ENCODE results near the gene ZNF362. TPM values are rescaled to one million over a fixed set of nuclear protein-coding genes. Genes with fewer than 3 reads are reported as not detected.
A peak's percentile ranks its signal among the peaks of the same experiment; 100 is the strongest.

Gene ZNF362
- total and polyA plus RNA-seq, 2 of the 13 experiments (the other 11 are each of a cell fraction or from before 2014, with no cell fraction given): 8.3 to 14.2 TPM

DNA sequence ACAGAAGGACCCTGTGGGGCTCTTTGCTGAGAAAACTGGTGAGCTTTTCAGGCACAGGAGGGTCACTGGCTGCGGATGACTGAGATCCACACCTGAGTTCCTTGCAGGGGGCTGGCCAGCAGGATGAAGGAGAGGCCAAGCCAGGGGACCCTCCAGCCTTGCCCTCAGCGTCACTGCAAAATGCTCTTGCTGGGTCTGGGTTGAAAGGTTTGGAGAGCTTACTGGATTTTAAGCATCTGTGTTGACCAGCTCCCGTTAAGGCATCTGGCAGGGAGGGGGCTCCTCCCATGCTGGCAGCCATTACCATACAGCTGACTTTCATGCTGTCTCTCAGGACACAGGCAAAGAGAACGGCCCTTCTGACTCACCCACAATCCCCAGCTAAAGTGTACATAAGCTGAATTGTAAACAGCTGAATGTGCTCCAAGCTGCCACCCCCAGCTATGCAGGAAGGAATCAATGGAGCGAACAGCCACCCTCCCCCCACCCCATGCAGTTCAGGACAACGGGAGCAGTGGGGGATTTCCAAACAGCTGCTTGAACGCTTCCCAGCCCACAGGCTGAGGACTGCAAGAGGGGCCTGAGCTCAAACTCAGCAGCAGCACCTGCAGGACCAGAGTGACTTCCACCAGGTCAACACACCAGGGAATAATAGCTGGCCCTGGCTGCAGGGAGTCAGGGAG lies 85.9 kb downstream of the ZNF362 start (continued):
- TF ChIP-seq, protein P1, sequence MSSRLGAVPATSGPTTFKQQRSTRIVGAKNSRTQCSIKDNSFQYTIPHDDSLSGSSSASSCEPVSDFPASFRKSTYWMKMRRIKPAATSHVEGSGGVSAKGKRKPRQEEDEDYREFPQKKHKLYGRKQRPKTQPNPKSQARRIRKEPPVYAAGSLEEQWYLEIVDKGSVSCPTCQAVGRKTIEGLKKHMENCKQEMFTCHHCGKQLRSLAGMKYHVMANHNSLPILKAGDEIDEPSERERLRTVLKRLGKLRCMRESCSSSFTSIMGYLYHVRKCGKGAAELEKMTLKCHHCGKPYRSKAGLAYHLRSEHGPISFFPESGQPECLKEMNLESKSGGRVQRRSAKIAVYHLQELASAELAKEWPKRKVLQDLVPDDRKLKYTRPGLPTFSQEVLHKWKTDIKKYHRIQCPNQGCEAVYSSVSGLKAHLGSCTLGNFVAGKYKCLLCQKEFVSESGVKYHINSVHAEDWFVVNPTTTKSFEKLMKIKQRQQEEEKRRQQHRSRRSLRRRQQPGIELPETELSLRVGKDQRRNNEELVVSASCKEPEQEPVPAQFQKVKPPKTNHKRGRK (CRISPR knock-in tag; IDR thresholded peaks at IDR 0.05): no peak
- TF ChIP-seq ZNF788 (CRISPR knock-in tag; IDR thresholded peaks at IDR 0.05; ENCODE audit: borderline replicate concordance): peak; percentile 99
- TF ChIP-seq CBX2 (IDR thresholded peaks at IDR 0.05; ENCODE audit: low read depth, low read length): no peak
- no peak for TF ChIP-seq CBX2 (CRISPR knock-in tag; IDR thresholded peaks at IDR 0.05; ENCODE audit: low read depth)
- TF ChIP-seq, protein P2, sequence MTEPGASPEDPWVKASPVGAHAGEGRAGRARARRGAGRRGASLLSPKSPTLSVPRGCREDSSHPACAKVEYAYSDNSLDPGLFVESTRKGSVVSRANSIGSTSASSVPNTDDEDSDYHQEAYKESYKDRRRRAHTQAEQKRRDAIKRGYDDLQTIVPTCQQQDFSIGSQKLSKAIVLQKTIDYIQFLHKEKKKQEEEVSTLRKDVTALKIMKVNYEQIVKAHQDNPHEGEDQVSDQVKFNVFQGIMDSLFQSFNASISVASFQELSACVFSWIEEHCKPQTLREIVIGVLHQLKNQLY (CRISPR knock-in tag; IDR thresholded peaks at IDR 0.05): peak; percentile 72
- peak; percentile 91 for TF ChIP-seq RXRA (CRISPR knock-in tag; IDR thresholded peaks at IDR 0.05)
- no peak for TF ChIP-seq ZFAT (CRISPR knock-in tag; conservative IDR thresholded peaks at IDR 0.05)
- TF ChIP-seq CENPT (CRISPR knock-in tag; IDR thresholded peaks at IDR 0.05; ENCODE audit: low read depth): no peak
- TF ChIP-seq ZFP37 (CRISPR knock-in tag; IDR thresholded peaks at IDR 0.05; ENCODE audit: borderline replicate concordance): peak; percentile 89; the same call in 1 of the 2 replicates
- TF ChIP-seq PAF1 (CRISPR knock-in tag; IDR thresholded peaks at IDR 0.05): 0 out of 2 replicates have a peak, but pooled peaks have one; percentile 59
- 0 out of 2 replicates have a peak, but pooled peaks have one; percentile 45 for TF ChIP-seq BORCS8-MEF2B (CRISPR knock-in tag; IDR thresholded peaks at IDR 0.05)
- TF ChIP-seq SETDB1 (CRISPR knock-in tag; IDR thresholded peaks at IDR 0.05; ENCODE audit: borderline replicate concordance): no peak
- TF ChIP-seq HOXA3 (CRISPR knock-in tag; IDR thresholded peaks at IDR 0.05): peak; percentile 95
- TF ChIP-seq, protein P3, sequence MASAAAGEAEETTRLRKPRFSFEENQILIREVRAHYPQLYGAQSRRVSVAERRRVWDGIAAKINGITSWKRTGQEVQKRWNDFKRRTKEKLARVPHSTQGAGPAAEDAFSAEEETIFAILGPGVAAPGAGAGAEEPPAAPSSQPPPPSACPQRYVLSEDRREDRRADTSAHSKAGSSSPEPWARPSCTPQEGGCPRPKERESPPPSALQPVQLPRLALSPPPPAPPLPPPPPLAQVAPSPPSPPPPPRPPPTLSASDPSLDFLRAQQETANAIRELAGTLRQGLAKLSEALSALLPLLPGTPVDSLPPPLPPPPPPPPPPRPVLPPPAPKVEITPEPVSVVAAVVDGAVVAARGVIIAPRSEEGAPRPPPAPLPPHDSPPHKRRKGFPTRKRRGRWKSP (CRISPR knock-in tag; IDR thresholded peaks at IDR 0.05): peak; percentile 54; the same call in 1 of the 2 replicates
- TF ChIP-seq, protein P4, sequence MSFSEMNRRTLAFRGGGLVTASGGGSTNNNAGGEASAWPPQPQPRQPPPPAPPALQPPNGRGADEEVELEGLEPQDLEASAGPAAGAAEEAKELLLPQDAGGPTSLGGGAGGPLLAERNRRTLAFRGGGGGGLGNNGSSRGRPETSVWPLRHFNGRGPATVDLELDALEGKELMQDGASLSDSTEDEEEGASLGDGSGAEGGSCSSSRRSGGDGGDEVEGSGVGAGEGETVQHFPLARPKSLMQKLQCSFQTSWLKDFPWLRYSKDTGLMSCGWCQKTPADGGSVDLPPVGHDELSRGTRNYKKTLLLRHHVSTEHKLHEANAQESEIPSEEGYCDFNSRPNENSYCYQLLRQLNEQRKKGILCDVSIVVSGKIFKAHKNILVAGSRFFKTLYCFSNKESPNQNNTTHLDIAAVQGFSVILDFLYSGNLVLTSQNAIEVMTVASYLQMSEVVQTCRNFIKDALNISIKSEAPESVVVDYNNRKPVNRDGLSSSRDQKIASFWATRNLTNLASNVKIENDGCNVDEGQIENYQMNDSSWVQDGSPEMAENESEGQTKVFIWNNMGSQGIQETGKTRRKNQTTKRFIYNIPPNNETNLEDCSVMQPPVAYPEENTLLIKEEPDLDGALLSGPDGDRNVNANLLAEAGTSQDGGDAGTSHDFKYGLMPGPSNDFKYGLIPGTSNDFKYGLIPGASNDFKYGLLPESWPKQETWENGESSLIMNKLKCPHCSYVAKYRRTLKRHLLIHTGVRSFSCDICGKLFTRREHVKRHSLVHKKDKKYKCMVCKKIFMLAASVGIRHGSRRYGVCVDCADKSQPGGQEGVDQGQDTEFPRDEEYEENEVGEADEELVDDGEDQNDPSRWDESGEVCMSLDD (CRISPR knock-in tag; IDR thresholded peaks at IDR 0.05; ENCODE audit: borderline replicate concordance): no peak
- TF ChIP-seq ZKSCAN1 (IDR thresholded peaks at IDR 0.05; ENCODE audit: low read length): no peak
- TF ChIP-seq NONO (IDR thresholded peaks at IDR 0.05): no peak
- peak; percentile 93; the same call in 1 of the 2 replicates for TF ChIP-seq NONO (CRISPR knock-in tag; conservative IDR thresholded peaks at IDR 0.05)
- TF ChIP-seq, protein P5, sequence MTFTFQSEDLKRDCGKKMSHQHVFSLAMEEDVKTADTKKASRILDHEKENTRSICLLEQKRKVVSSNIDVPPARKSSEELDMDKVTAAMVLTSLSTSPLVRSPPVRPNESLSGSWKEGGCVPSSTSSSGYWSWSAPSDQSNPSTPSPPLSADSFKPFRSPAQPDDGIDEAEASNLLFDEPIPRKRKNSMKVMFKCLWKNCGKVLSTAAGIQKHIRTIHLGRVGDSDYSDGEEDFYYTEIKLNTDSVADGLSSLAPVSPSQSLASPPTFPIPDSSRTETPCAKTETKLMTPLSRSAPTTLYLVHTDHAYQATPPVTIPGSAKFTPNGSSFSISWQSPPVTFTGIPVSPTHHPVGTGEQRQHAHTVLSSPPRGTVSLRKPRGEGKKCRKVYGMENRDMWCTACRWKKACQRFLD (CRISPR knock-in tag; IDR thresholded peaks at IDR 0.05; ENCODE audit: borderline replicate concordance): no peak
- TF ChIP-seq RELA (CRISPR knock-in tag; IDR thresholded peaks at IDR 0.05): peak; percentile 99
- TF ChIP-seq ZNF451 (CRISPR knock-in tag; IDR thresholded peaks at IDR 0.05): no peak
- no peak for TF ChIP-seq KLF9 (CRISPR knock-in tag; IDR thresholded peaks at IDR 0.05; ENCODE audit: low read depth)
- TF ChIP-seq ZNF224 (CRISPR knock-in tag; IDR thresholded peaks at IDR 0.05): no peak
- peak; percentile 69; the same call in 1 of the 2 replicates for TF ChIP-seq JUNB (CRISPR knock-in tag; IDR thresholded peaks at IDR 0.05; ENCODE audit: borderline replicate concordance)

Measured in HepG2 (cell line).